Panc1 (cell line): ENCODE measurements around the gene DGCR2. TPM values are rescaled to one million over a fixed set of nuclear protein-coding genes. Genes with fewer than 3 reads are reported as not detected.
A peak's percentile ranks its signal among the peaks of the same experiment; 100 is the strongest.

Experiments used
- ATAC-seq: fragments of 200-7000 bp; cut with Tn5 transposase; 2 replicates; pipeline ENCODE4 v1.9.1; 2020; ENCODE audit warnings: mild to moderate bottlenecking, moderate library complexity
- BruUV-seq: library from RNA; stranded (reverse); fragments of 400-500 nt; replicated peaks from 2 replicates; lab custom pipeline; 2021; lab: Mats Ljungman, UMichigan
- CTCF ChIA-PET: fragments of 300-600 bp; sonication (Branson Sonifier 250); formaldehyde crosslinking; loops from one replicate; lab custom pipeline; 2022; ENCODE audit warnings: antibody characterized with exemption; lab: Charles Lee
- POLR2A ChIA-PET: fragments of 300-600 bp; sonication (Branson Sonifier 250); formaldehyde crosslinking; loops from one replicate; lab custom pipeline; 2022; ENCODE audit warnings: antibody characterized with exemption; lab: Charles Lee
- DNase-seq: peaks from one replicate; pipeline ENCODE4 v3.0.0-alpha.2; 2010; ENCODE audit warnings: low read depth, low spot score
- H3K27ac ChIP-seq: 2 replicates; pipeline ENCODE4 v1.5.1; 2011; ENCODE audit warnings: mild to moderate bottlenecking, low read length, inconsistent platforms
- H3K27me3 ChIP-seq: fragments of 200-500 bp; sonication (Bioruptor generic); 2 replicates; pipeline ENCODE4 v1.6.0; 2014; ENCODE audit warnings: low read length, inconsistent platforms; ENCODE audit not compliant: control insufficient read depth, insufficient read depth
- H3K36me3 ChIP-seq: fragments of 200-500 bp; sonication (Bioruptor generic); 2 replicates; pipeline ENCODE4 v1.5.1; 2014; ENCODE audit warnings: inconsistent platforms, mild to moderate bottlenecking, low read length, moderate library complexity; ENCODE audit not compliant: control insufficient read depth, insufficient read depth
- H3K4me1 ChIP-seq: 2 replicates; pipeline ENCODE4 v1.5.1; 2011; ENCODE audit warnings: inconsistent platforms, mild to moderate bottlenecking, low read length, moderate library complexity; ENCODE audit not compliant: control insufficient read depth, insufficient read depth
- H3K4me3 ChIP-seq, 2 experiments: 2 replicates each; pipeline ENCODE4 v1.5.1; 2011 to 2012; ENCODE audit warnings: low read depth in 2 of 2, low read length in 2 of 2, mild to moderate bottlenecking in 2 of 2, inconsistent platforms in 1 of 2, moderate library complexity in 1 of 2
- H3K9me3 ChIP-seq: fragments of 200-500 bp; sonication (Bioruptor generic); 2 replicates; pipeline ENCODE4 v1.5.1; 2014; ENCODE audit warnings: low read depth, mild to moderate bottlenecking, inconsistent platforms, low read length, moderate library complexity; ENCODE audit not compliant: control insufficient read depth, insufficient read depth
- POLR2AphosphoS5 ChIP-seq: IDR thresholded peaks from 2 replicates; pipeline ENCODE4 v1.6.1; 2012; ENCODE audit warnings: mild to moderate bottlenecking, low read depth, low read length, moderate library complexity
- SIN3A ChIP-seq: IDR thresholded peaks from 2 replicates; pipeline ENCODE4 v1.6.1; 2012; ENCODE audit warnings: low read depth, mild to moderate bottlenecking, low read length, moderate library complexity, borderline replicate concordance; ENCODE audit not compliant: insufficient read depth
- TCF7L2 ChIP-seq: IDR thresholded peaks from 2 replicates; pipeline ENCODE4 v1.6.1; 2011; ENCODE audit warnings: mild to moderate bottlenecking, low read depth, low read length, inconsistent platforms
- in situ Hi-C: cut with HindIII; loops from 2 replicates; pipeline ENCODE4 v1.10.0; 2016; ENCODE audit warnings: low sequenced_read_pairs, low pct_unique_long_range_greater_than_20kb
- intact Hi-C: fragments of 100-400 bp; cut with micrococcal nuclease; formaldehyde crosslinking; loops from one replicate; pipeline ENCODE4 v1.10.0; 2022; ENCODE audit not compliant: unreplicated experiment
- total RNA-seq: library from RNA; stranded (reverse); gene quantifications from one replicate; pipeline ENCODE4 v1.2.1, GENCODE V29; 2021; ENCODE audit not compliant: unreplicated experiment
- TF ChIP-seq, protein P1 (sequence below): fragments of 450-650 bp; IDR thresholded peaks from 2 replicates; pipeline ENCODE4 v1.5.1; 2017; ENCODE audit warnings: mild to moderate bottlenecking
- TF ChIP-seq, protein P2 (sequence below), 2 experiments: IDR thresholded peaks; 2 replicates each; pipeline ENCODE4 v1.6.1; 2011 to 2012; ENCODE audit warnings: low read depth in 2 of 2, control low read depth in 1 of 2, low read length in 1 of 2, mild to moderate bottlenecking in 1 of 2, moderate library complexity in 1 of 2; ENCODE audit not compliant: insufficient read depth in 1 of 2

The DGCR2 gene
- total RNA-seq, 1 experiment from 2014 or later, result 35.1 TPM

DNA sequence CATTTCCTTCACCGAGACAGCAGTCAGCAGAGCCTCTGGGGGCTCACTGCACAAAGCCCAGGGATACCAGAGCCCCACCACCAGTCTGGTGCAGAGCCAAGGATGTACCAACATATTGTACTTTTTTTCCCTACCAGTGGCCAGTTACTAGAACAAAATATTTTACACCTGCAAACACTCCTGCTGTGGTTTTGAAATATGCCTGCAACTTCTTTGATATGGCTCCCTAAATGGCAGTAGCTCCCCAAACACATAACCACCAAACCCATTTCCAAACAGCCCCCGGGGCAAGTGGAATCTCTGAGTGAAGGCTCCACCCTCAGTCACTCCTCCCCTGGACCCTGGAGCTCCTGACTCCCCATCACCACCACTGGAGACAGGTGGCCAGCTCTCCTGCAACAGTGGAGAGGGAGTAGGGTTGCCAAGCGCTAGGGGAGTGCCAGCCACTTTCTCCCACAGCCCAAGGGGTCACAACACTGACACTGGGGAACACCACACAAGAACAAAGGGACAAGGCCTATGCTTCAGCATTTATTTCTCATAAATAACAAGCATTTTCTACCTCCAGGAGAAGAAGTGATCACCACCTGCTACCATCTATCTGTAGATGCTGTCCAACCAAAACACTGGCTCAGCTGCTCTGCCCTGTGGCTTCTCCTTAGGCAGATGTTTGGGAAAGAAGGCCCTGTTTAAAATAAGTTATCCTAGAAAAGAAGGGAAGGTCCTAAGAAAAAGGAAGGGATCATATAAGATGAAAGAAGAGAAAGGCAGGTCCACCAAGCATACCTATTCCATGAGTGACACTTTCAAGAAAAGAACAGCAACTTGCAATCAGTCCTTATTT lies 15.1 kb downstream of the DGCR2 start:
- intact Hi-C loops, result no loop called here
- Histone ChIP-seq H3K4me1 (no peaks in the 10 kb centered on the region; the same call in 1 of the 2 replicates), H3K9me3 (no peaks in the 10 kb centered on the region), H3K36me3 (no peaks in the 10 kb centered on the region), H3K27me3 (no peaks in the 10 kb centered on the region), H3K4me3 (no peak overlapping the region), H3K27ac (no peak overlapping the region)
- no peak for ATAC-seq
- TF ChIP-seq TCF7L2 (no peak), POLR2AphosphoS5 (no peak), SIN3A (no peak)
- TF ChIP-seq, protein P1, sequence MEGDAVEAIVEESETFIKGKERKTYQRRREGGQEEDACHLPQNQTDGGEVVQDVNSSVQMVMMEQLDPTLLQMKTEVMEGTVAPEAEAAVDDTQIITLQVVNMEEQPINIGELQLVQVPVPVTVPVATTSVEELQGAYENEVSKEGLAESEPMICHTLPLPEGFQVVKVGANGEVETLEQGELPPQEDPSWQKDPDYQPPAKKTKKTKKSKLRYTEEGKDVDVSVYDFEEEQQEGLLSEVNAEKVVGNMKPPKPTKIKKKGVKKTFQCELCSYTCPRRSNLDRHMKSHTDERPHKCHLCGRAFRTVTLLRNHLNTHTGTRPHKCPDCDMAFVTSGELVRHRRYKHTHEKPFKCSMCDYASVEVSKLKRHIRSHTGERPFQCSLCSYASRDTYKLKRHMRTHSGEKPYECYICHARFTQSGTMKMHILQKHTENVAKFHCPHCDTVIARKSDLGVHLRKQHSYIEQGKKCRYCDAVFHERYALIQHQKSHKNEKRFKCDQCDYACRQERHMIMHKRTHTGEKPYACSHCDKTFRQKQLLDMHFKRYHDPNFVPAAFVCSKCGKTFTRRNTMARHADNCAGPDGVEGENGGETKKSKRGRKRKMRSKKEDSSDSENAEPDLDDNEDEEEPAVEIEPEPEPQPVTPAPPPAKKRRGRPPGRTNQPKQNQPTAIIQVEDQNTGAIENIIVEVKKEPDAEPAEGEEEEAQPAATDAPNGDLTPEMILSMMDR, result no peak
- TF ChIP-seq, protein P2, sequence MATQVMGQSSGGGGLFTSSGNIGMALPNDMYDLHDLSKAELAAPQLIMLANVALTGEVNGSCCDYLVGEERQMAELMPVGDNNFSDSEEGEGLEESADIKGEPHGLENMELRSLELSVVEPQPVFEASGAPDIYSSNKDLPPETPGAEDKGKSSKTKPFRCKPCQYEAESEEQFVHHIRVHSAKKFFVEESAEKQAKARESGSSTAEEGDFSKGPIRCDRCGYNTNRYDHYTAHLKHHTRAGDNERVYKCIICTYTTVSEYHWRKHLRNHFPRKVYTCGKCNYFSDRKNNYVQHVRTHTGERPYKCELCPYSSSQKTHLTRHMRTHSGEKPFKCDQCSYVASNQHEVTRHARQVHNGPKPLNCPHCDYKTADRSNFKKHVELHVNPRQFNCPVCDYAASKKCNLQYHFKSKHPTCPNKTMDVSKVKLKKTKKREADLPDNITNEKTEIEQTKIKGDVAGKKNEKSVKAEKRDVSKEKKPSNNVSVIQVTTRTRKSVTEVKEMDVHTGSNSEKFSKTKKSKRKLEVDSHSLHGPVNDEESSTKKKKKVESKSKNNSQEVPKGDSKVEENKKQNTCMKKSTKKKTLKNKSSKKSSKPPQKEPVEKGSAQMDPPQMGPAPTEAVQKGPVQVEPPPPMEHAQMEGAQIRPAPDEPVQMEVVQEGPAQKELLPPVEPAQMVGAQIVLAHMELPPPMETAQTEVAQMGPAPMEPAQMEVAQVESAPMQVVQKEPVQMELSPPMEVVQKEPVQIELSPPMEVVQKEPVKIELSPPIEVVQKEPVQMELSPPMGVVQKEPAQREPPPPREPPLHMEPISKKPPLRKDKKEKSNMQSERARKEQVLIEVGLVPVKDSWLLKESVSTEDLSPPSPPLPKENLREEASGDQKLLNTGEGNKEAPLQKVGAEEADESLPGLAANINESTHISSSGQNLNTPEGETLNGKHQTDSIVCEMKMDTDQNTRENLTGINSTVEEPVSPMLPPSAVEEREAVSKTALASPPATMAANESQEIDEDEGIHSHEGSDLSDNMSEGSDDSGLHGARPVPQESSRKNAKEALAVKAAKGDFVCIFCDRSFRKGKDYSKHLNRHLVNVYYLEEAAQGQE (IDR thresholded peaks at IDR 0.05; ENCODE audit: insufficient read depth in 1 of 2, low read depth in 2 of 2, low read length in 1 of 2), result no peak
- no TSS peak for BruUV-seq
- in situ Hi-C loops, result no loop called here
- POLR2A ChIA-PET, result no interaction called here
- CTCF ChIA-PET, result no interaction called here
- DNase-seq, result no peak

DNA sequence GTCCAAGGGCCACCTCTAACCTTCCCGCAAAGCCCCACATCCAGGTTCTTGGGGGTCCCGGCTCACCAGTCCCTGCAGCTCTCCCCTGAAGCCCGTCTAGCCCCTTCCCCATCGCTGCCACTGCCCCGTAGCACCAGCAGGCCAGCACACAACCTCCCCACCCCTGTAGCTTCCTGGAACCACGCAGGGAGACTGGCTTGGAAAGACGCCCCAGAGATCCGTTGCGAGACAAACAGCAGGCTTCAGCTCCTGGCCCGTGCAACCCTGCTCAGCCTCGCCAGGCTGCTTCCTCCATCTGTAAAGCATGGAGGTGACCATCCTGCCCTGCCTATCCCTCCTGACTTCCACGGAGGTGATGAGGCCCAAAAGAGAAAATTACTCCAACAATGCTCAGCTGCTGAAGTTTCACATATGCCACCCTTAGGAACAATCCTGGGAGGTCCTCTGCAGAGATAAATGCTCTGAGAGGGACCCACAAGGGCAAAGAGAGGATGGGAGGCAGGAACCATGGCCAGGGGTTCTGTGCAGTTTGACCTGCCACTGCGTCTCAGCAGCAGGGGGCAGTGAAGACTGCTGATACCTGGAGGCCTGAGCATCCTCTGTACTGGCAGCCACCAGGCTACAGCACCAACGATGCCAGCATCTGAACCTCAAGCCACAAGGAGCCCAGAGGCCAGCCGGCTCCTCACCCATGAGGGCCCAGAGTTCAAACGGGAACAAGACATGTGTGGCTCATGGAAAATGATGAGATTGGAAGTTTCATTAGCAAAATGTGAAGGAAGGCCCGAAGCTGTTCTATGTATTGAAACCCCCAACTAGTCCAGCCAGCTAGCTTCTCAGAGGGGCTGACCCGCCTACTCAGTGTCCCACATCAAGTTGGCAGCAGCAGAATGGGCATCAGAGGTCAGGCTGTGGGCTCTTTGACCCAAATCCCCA lies 16.1 kb downstream of the DGCR2 start:
- ChIA-PET POLR2A (no interaction called here), CTCF (interaction anchor here (0.5 kb wide), 1 partner anchor 118 kb away, joined by 3 read pairs; no protein-coding TSS in a partner anchor)
- BruUV-seq, result no TSS peak
- ATAC-seq (peak; percentile 88), DNase-seq (no peak)
- no peaks in the 10 kb centered on the region for H3K9me3 ChIP-seq
- intact Hi-C loops, result no loop called here
- no peak overlapping the region for H3K4me3 ChIP-seq
- in situ Hi-C loops, result no loop called here
- TF ChIP-seq, protein P2 (IDR thresholded peaks at IDR 0.05; ENCODE audit: insufficient read depth in 1 of 2, low read depth in 2 of 2, low read length in 1 of 2), result no peak
- TF ChIP-seq, protein P1, result no peak
- no peak for TF ChIP-seq SIN3A
- no peak for TF ChIP-seq POLR2AphosphoS5
- no peak for TF ChIP-seq TCF7L2
- no peaks in the 10 kb centered on the region; the same call in 1 of the 2 replicates for H3K4me1 ChIP-seq
- H3K27ac ChIP-seq, result no peak overlapping the region
- H3K27me3 ChIP-seq, result no peaks in the 10 kb centered on the region
- H3K36me3 ChIP-seq, result no peaks in the 10 kb centered on the region
